ENCODE measurements around the gene TRPV4.

Gene TRPV4

GRCh38 chr12:109770104-109770860 lies 62.9 kb downstream of the TRPV4 start:
- no peaks in the 10 kb centered on the region for H3K4me1 ChIP-seq (ENCODE audit: low read depth, poor library complexity, severe bottlenecking)
- TF ChIP-seq CTCF (conservative IDR thresholded peaks at IDR 0.05; ENCODE audit: low read depth, low read length) = no peak
- no peaks in the 10 kb centered on the region for H3K27me3 ChIP-seq (ENCODE audit: insufficient read depth, low read depth)
- H3K79me2 ChIP-seq (ENCODE audit: insufficient read depth, low read depth) = no peaks in the 10 kb centered on the region
- no peak overlapping the region for H3K4me3 ChIP-seq (IDR thresholded peaks at IDR 0.05; ENCODE audit: insufficient read depth, low read depth, low read length)
- H3K9ac ChIP-seq = no peak overlapping the region
- no peak overlapping the region for H2AFZ ChIP-seq (ENCODE audit: low read depth)
- no peaks in the 10 kb centered on the region for H3K36me3 ChIP-seq (ENCODE audit: insufficient read depth)
- H4K20me1 ChIP-seq (ENCODE audit: insufficient read depth) = no peaks in the 10 kb centered on the region
- no peak overlapping the region for H3K27ac ChIP-seq
- no peak overlapping the region for H3K4me2 ChIP-seq

GRCh38 chr12:109768901-109769670 lies 64.1 kb downstream of the TRPV4 start:
- Histone ChIP-seq H3K36me3 (ENCODE audit: insufficient read depth) (no peaks in the 10 kb centered on the region), H3K4me2 (no peak overlapping the region), H3K27me3 (ENCODE audit: insufficient read depth, low read depth) (no peaks in the 10 kb centered on the region)

DNA sequence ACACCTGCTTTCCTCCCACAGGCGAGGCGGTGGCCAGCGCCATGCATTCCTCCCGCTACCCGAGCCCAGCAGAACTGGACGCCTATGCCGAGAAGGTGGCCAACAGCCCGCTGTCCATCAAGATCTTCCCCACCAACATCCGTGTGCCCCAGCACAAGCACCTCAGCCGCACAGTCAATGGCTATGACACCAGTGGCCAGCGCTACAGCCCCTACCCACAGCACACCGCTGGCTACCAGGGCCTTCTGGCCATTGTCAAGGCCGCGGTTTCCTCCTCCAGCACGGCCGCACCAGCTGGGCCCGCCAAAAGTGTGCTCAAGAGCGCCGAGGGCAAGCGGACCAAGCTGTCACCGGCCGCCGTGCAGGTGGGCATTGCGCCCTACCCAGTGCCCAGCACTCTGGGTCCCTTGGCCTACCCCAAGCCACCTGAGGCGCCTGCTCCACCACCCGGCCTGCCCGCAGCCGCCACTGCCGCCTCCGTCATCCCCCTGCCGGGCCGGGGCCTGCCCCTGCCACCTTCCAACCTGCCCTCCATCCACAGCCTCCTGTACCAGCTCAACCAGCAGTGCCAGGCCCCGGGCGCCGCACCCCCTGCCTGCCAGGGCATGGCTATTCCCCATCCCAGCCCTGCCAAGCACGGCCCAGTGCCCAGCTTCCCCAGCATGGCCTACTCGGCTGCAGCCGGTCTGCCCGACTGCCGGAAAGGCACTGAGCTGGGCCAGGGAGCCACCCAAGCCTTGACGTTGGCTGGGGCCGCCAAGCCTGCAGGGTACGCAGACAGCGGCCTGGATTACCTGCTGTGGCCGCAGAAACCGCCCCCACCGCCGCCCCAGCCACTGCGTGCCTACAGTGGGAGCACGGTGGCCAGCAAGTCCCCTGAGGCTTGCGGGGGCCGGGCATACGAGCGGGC lies 65.0 kb downstream of the TRPV4 start:
- no peak for TF ChIP-seq CTCF (conservative IDR thresholded peaks at IDR 0.05; ENCODE audit: low read depth, low read length)
- H4K20me1 ChIP-seq (ENCODE audit: insufficient read depth) = no peaks in the 10 kb centered on the region
- H3K4me2 ChIP-seq = no peak overlapping the region
- H2AFZ ChIP-seq (ENCODE audit: low read depth) = no peak overlapping the region
- no peaks in the 10 kb centered on the region for H3K79me2 ChIP-seq (ENCODE audit: insufficient read depth, low read depth)
- H3K9ac ChIP-seq = no peak overlapping the region
- H3K4me1 ChIP-seq (ENCODE audit: low read depth, poor library complexity, severe bottlenecking) = no peaks in the 10 kb centered on the region
- no peaks in the 10 kb centered on the region for H3K27me3 ChIP-seq (ENCODE audit: insufficient read depth, low read depth)
- no peaks in the 10 kb centered on the region for H3K36me3 ChIP-seq (ENCODE audit: insufficient read depth)
- no peak overlapping the region for H3K27ac ChIP-seq
- no peak overlapping the region for H3K4me3 ChIP-seq (IDR thresholded peaks at IDR 0.05; ENCODE audit: insufficient read depth, low read depth, low read length)

More at GRCh38 chr12:109768901-109769670, 64.1 kb downstream of the TRPV4 start:
- H3K79me2 ChIP-seq (ENCODE audit: insufficient read depth, low read depth) = no peaks in the 10 kb centered on the region
- TF ChIP-seq CTCF (conservative IDR thresholded peaks at IDR 0.05; ENCODE audit: low read depth, low read length) = no peak
- H4K20me1 ChIP-seq (ENCODE audit: insufficient read depth) = no peaks in the 10 kb centered on the region
- H3K4me1 ChIP-seq (ENCODE audit: low read depth, poor library complexity, severe bottlenecking) = no peaks in the 10 kb centered on the region
- no peak overlapping the region for H3K4me3 ChIP-seq (IDR thresholded peaks at IDR 0.05; ENCODE audit: insufficient read depth, low read depth, low read length)
- no peak overlapping the region for H3K9ac ChIP-seq
- no peak overlapping the region for H3K27ac ChIP-seq
- H2AFZ ChIP-seq (ENCODE audit: low read depth) = no peak overlapping the region

GRCh38 chr12:109767456-109767855 lies 65.7 kb downstream of the TRPV4 start:
- Histone ChIP-seq H3K27me3 (ENCODE audit: insufficient read depth, low read depth) (no peaks in the 10 kb centered on the region), H3K4me1 (ENCODE audit: low read depth, poor library complexity, severe bottlenecking) (no peaks in the 10 kb centered on the region), H4K20me1 (ENCODE audit: insufficient read depth) (no peaks in the 10 kb centered on the region), H3K36me3 (ENCODE audit: insufficient read depth) (no peaks in the 10 kb centered on the region), H3K79me2 (ENCODE audit: insufficient read depth, low read depth) (no peaks in the 10 kb centered on the region), H3K4me2 (no peak overlapping the region), H2AFZ (ENCODE audit: low read depth) (no peak overlapping the region), H3K4me3 (IDR thresholded peaks at IDR 0.05; ENCODE audit: insufficient read depth, low read depth, low read length) (no peak overlapping the region), H3K9ac (no peak overlapping the region), H3K27ac (no peak overlapping the region)
- no peak for TF ChIP-seq CTCF (conservative IDR thresholded peaks at IDR 0.05; ENCODE audit: low read depth, low read length)
